ENCODE results near the gene CD99L2.
"Not testable (repeated sequence)": the region's sequence is repeated elsewhere in the genome, so short reads cannot be mapped to it uniquely, and the experiment has no call there.

The CD99L2 gene

DNA sequence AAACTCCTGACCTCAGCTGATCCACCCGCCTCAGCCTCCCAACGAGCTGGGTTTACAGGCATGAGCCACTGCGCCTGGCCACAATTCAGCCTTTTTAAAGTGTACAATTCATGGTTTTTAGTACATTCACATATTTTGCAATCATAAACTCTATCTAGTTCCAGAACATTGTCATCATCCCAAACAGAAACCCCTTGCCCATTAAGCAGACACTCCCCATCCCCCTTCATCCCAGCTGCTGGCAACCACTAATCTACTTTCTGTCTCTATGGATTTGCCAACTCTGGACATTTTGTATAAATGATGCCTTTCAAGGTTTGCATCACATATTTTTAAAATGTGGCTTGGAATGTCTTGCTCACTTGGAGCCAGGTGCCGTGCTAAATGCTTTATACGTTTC, 4.5 kb downstream of the CD99L2 start:
- DNase-seq, result no peak

DNA sequence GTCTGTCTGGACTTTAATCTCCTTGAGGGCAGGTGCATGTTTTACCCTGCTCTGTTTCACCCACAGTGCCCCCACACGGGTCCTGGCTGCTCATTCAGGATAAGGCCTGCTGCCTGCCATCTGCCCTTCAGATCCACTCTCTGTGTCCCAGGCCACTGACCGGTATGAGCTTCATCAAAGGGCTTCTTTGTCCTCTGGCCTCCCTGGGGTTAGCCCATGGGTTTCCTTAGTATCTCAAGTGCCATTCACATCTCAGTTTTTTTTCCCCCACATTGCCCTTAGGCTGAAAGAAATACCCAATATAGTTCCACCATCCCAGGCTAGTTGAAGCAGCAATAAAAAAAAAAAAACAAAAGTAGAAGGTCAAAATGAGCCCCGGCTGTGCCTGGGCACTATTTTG, 9.3 kb downstream of the CD99L2 start:
- DNase-seq, result no peak

DNA sequence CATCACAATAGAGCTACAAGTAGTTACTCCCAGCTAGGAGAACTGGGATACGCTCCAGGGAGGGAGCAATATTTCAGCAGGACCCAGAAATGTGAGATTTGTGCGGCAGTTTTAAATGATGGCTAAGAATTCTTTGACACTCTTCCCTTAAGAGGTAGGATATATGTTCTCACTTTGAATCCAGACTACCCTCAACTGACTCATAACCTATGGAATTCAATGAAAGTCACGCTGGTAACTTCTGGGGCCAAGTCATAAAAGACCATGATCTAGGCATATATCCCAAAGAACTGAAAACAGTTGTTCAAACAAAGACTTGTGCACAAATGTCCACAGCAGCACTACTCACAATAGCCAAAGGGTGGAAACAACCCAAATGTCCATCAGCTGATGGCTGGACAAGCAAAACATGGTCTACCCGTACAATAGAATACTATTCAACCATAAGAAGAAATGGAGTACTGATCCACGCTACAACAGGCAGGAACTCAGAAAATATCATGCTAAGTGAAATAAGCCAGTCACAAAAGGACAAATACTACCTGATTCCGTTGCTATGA, 10.5 kb downstream of the CD99L2 start:
- DNase-seq, result no peak

DNA sequence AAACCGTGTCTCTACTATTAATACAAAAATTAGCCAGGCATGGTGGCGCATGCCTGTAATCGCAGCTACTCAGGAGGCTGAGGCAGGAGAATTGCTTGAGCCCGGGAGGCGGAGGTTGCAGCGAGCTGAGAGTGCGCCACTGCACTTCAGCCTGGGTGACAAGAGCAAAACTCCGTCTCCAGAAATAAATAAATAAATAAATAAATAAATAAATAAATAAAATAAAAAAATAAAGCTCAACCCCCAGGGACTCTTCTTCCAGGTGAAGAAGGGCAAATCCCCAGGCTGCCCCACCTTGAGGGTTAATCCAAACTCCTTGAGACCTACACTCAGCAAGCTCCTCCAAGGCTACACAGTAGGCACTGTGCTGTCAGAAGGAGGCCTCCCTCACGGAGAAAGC, 11.2 kb downstream of the CD99L2 start:
- not testable (repeated sequence) for DNase-seq

DNA sequence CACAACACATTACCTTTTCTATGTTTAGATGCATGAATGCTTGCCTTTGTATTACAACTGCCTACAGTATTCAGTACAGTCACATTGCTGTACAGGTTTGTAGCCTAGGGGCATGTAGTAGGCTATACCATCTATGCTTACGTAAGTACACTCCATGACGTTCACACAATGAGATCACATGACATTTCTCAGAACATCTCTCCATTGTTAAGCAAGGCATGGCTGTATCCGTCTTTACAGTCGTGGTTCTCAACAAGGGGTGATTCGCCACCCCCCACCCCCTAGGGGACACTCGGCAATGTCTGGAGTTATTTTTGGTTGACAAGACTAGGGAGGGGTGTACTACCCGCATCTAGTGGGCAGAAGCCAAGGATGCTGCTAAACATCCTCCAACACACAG, 12.1 kb downstream of the CD99L2 start:
- DNase-seq, result no peak

DNA sequence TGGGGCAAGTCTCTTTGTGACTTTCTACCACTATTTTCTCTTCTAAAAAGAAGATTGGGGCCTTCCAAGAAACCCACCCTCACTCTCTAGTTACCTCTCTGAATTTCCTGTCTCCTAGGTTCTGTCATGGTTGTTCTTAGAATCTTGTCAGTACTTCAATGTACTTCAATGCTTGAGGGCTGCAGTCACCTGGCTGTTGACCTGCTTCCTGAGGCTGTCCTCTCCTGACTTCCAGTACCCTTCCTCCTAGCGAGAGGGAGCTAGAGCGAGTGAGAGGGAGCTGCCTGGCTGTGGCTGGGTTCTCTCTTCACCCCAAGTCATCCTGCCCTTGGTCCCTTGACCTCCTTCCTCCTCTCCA, 17.7 kb downstream of the CD99L2 start:
- DNase-seq, result no peak

DNA sequence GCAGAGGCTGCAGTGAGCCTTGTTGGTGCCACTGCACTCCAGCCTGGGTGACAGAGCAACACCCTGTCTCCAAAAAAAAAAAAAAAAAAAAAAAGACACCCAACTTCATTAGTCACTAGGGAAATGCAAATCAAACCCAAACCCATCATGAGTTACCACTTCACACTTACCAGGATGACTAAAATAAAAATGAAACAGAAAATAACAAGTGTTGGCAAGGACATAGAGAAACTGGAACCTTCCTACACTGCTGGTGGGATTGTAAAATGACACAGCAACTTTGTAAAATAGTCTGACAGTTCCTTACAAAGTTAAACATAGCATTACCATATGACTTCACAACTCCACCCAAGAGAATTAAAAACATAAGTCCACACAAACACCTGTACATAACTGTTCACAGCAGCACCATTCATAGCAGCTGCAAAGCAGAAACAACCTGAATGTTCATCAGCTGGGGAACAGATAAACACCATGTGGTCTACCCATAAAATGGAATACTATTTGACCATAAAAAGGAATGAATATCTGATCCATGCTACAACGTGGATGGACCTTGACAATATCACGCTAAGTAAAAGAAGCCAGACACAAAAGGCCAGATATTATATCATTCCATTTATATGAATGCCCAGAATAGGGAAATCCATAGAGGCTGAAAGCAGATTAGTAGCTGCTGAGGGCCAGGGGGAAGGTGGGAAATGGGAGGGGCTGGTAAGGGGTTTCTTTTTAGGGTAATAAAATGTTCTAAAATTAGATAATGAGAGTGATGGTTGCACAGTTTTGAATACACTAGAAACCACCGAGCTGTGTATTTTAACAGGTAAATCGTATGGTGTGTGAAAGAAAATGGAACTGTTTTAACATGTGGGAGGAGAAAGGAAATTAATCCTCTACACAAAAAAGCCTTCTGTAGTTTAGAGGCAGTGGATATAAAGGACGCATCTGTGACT, 18.3 kb downstream of the CD99L2 start:
- no peak for DNase-seq

DNA sequence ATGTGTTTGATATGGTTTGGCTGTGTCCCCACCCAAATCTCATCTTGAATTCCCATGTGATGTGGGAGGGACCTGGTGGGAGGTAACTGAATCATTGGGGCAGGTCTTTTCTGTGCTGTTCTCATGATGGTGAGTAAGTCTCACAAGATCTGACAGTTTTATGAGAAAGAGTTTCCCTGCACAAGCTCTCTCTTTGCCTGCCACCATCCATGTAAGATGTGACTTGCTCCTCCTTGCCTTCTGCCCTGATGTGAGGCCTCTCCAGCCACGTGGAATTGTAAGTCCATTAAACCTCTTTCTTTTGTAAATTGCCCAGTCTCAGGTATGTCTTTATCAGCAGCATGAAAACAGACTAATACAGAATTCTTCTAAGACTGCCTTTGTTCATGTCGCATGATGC, 22.8 kb downstream of the CD99L2 start:
- not testable (repeated sequence) for DNase-seq

DNA sequence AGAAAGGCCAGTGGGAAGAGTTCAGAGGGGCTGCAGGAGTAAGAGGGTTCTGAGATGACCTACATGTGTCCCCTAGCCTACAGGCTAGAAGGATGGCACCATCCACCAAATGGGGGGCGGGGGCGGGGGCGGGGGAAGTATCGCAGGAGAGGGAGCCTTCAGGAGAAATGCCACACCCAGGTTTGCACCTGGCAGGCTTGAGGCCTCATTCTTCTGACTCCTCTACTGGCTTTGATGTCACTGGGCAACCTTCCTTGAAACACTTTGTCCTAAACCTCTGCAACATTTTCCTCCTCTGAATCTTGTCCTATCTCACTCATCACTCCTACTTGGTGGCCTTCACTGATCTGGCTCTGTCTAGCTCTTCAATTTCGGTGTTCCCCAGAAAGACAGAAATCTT, 24.0 kb downstream of the CD99L2 start:
- DNase-seq, result no peak

DNA sequence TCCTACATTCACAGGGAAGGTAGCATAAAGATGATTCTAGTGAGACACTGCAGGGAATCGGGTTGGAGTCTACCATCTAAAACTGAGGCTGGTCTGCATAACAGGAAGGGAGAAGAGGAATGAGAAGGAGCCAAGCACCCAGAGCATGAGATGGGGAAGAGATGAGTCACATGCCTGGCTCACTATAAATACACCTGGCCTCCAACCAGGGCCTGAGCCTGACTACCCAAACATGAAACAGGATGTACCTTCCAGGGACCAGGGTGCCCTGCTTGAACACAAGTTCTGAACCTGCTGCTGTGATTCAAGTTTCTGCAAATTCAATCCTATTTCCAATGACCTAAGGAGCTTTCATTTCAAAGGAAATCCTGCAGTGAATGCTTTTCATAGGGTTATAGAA, 24.9 kb downstream of the CD99L2 start:
- DNase-seq, result no peak

DNA sequence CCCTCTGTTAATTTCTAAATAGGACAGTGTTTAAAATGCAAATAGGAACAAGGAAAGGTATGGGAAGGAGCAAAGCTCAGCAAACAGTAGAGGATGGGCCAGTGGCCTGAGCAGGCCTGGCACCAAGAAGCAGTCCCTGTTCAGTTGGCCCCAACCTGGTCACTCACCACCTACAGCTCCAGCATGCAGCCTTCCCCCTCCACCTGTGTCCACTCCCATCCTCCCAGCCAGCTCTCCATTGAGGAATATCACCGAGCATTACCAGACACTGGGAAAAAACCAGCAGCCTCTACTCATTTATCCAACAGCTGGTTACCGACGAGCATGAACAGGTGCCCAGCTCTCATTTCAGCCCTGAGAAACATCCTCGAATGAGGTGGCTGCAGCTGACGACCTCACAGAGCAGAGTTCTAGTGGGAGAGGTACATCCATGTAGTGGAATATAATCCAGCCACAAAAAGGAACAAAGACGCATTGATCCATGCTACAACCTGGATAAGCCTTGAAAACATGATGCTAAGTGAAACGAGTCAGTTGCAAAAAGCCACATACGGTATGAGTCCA, 25.6 kb downstream of the CD99L2 start:
- DNase-seq, result no peak

DNA sequence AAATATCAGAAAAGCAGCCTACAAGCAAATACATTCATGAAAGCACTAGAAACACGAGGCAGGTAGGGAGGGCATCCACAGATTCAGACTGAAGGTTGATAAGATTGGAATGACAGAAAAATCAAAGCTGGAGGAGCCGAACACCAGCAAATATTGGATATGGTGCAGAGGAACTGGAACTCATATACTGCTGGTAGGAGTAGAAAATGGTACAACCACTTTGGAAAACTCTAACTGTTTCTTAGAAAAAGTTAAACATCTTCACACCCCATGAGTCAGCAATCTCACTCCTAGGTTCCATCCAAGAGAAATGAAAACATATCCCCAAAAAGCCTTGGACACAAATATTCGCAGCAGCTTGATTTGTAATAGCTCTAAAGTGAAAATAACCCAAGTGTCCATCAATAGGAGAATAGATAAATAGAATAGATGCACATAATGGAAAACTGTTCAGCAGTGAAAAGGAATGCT, 27.1 kb downstream of the CD99L2 start:
- DNase-seq, result no peak

DNA sequence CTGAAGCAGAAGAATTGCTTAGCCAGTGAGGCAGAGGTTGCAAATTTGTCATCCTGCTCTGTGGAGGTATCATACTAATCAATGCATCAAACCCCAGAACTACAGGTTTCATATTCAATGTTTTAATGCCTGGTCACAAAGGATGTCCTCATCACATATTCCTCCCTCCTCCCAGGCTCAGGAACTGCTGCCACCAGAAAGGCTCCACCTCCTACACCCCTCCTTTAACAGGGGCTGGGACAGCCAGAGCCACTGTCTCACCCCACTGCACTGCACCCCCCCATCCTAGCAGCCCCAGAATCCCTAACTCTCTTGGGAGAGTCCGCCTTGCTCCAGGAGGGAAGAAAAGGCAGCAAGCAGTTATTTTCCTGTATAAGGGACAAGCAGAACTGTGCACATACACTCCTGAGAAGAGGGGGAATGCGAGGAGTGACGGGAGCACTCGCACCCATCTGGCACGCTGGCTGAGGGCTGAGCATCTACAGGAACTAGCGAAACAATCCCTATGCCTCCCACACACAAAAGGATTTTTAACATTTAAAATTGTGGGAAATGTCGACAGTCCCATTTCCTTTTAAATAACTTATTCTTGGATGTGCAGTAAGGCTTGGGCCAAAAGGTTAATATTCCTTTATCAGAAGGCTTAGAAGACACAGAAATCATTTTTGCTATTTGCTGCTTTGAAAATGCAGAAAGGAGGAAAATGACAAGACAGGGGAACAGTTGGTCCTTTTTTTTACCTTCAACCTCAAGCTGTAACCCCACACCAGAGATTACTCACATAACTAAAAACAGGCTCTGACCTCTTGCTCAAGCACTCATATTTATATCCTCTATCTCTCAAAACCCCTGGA, 27.8 kb downstream of the CD99L2 start:
- DNase-seq, result no peak

DNA sequence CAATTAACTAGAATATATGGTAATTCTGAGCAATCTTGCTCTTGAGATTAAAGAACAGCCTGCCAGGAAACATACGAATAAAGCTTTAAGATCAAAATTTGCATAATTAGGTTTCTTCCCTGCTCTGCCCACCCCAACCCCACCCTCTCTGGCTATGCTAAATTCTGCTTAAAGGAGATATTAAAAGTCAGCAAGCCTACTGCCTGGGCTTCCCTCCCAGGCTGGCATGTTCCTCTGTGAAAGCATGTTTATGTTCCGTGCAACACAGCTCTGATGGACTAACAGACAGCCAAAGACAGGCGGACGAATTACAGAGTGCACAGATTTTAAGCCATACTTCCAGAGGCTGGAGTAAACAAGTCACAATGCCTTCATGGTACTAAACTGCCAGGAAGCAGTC, 28.4 kb downstream of the CD99L2 start:
- DNase-seq, result no peak

DNA sequence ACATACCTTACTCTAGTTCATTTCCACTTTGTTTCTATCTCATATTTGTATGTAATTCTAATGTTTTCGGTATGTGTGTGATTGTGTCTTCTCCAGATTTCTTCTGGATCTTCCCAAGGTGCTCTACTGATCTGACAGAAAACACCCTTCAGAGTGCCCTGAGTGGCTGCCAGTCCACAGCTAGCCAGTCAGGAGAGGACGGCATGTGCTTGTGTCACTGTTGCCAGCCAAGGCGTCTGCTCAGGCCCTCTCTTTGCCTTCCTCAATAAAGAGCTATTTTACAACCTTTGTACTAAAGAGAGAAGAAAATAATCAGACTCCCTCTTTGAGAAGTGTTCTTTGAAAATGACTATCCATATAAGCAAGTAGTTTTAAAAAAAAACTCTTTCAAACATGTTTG, 29.0 kb downstream of the CD99L2 start:
- DNase-seq, result no peak

DNA sequence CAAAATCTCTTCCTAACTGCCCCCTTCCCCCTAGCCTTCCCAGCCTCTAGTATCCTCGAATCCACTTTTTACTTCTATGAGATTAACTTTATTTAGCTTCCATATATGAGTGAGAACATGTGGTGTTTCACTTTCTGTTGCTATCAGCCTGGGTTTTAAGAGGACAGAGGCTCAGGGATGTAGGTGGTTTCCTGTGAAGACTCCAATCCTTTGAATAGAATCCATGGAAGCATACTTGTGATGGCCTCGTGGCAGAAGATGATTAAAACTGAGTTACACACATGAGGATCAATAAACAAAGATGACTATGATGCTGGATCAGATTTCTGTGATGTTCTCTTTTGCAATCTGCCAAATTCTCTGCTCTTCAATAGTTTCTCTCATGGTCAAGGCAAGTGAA, 29.8 kb downstream of the CD99L2 start:
- DNase-seq, result no peak

DNA sequence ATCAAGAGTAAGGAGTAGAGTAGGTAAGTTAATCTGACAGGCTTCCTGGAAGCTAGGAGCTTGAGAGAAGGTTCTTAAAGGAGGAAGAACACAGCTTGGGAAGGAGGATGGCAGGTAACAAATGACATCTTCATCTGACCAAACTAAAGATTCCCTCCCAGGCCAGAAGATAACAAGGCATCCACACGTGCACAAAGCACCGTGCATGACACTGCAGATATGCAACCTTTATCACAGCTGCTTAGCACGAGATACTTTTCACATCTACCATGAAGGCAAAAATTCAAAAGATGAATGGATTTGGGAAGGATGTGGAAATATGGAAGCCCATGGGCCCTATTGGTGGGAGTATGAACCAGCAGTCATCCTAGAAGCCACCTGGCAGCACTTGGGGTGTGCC, 34.3 kb downstream of the CD99L2 start:
- no peak for DNase-seq

DNA sequence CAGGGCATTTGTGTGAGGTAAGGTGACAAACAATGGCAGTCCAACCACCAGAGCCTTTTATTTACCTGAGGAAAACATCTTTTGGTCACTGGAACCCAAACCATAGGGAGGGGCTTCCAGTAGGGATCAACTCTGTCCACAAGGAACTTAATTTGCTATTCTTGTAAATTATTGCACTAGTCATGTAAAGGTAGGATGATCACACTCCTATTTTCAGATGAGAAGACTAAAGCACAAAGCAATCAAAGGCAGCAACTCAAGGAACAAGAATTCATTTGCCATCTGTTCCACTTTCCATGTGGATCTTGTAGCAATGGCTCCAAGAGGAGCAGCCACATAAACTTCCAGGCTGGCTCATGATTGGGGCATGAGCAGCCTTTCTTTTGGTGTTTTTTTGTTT, 35.3 kb downstream of the CD99L2 start:
- no peak for DNase-seq

DNA sequence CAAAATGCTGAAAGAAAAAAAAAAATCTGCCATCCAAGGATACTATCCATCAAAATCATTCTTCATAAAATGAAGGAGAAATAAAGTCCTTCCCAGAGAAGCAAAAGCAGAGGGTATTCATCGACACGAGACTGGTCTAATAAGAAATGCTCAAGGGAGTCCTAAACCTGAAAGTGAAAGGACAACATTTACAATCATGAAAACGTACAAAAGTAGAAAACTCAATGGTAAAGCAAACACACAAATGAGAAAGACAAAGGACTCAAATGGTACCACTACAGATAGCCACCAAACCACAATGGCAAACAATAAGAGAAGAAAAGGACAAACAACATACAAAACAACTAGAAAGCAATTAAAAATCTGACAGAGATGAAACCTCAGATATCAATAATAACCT, 41.0 kb downstream of the CD99L2 start:
- no peak for DNase-seq

DNA sequence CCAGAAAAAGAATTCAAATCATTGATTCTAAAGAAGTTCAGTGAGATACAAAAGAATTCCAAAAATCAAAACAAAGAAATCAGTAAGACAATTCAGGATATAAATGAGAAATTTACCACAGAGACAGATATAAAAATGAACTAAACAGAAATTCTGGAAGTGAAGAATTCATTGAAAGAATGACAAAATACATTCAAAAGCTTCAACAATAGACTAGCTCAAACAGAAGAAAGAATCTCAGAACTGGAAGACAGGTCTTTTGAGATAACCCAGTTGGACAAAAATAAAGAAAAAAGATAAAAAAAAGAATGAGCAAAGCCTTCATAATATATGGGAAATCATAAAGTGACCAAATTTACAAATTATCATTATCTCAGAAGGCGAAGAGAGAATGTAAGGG, 41.7 kb downstream of the CD99L2 start:
- DNase-seq, result no peak

DNA sequence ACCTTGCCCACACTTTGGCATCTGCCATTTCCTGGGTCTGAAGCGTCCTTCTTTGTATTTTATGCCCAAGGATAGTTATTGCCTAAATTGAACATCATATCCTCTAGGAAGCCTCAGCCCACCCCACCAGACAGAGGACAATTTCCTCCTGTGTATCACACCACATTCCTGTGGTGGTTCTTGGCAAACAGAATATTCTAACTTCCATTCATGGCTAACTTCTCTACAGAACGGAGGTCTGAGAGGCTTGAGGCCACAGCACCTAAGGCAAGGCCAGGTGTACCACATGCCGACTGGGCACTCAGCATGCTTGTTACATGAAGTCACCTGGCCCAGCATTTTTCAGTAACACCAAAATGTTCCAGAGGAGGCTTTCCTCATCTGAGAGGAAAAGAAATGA, 42.4 kb downstream of the CD99L2 start:
- DNase-seq, result no peak

DNA sequence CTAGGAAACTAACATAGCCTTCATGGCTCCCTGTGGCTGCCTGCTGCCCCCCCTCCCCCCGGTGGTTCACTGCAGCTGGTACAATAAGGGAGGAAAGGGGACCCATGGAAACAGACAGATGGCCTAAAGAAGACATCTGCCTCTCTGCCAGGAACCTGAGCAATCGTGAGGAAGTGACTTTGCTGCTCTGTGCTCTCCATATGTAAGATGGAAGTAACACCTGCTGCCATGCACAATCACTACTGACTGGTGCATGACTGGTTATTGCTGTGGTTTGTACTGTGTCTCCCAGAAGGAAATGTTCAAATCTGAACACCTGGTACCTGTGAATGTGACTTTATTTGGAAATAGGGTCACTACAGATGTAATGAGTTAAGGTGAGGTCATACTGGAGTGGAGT, 43.6 kb downstream of the CD99L2 start:
- peak in 1 of 2 experiments; percentile 6 for DNase-seq

DNA sequence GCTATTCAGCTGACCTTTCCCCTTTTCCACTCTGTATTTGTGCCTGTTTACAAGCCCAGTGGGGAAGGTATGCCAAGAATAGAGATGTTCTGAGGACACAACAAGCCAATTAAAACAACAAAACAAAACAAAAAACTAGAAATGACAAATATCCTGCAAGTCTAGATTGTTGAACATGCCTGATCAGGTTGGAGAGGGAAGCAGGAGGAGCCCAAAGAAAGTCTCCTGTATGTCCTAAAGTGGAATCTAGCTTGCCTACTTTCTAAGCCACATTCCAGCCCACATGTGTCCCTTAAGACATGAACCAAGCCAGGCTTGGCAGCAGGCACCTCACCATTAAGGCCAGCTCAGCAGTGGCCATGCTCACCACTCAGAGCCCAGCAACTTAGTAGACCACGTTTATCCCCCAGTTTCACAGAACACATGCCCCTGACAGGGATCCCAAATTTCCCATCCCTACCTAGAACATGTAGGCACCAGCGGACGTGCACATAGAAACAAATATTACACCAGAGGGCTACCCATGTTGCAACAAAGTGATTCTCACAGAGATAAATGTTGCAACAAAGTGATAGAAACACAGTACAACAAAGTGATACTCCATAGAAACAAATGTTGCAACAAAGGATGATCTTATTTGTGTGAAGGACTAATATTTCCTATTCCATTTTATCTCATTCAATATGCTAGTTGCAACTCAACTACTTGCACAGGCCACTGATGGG, 48.3 kb downstream of the CD99L2 start:
- DNase-seq, result no peak

Data from Kasumi-1 (cell line).